ENCODE results near the gene EPS8L2.

EPS8L2 gene

GRCh38 chr11:763549-764321 is 57.7 kb downstream of the EPS8L2 start:
- Histone ChIP-seq H3K9me3 (peaks cover 19% of the 10 kb centered on the region), H3K27ac (peak overlapping the region; percentile 59), H3K27me3 (no peaks in the 10 kb centered on the region), H3K36me3 (peaks cover 81% of the 10 kb centered on the region), H3K4me3 (ENCODE audit: low read depth in 1 of 2, low read length in 1 of 2) (no peak overlapping the region), H3K4me1 (ENCODE audit: control insufficient read depth in 1 of 2, insufficient read depth in 1 of 2, low read depth in 1 of 2, low read length in 1 of 2) (peaks cover 6 to 7% of the 10 kb centered on the region in 2 experiments)
- no peak for TF ChIP-seq CTCF (IDR thresholded peaks at IDR 0.05)

GRCh38 chr11:764322-765024 is 58.4 kb downstream of the EPS8L2 start:
- peaks cover 74% of the 10 kb centered on the region for H3K36me3 ChIP-seq

GRCh38 chr11:765025-765801 is 59.2 kb downstream of the EPS8L2 start:
- Histone ChIP-seq H3K27ac (peak overlapping the region; percentile 59), H3K4me3 (ENCODE audit: low read depth in 1 of 2, low read length in 1 of 2) (no peak overlapping the region), H3K36me3 (peaks cover 66% of the 10 kb centered on the region), H3K9me3 (peaks cover 16% of the 10 kb centered on the region), H3K4me1 (ENCODE audit: control insufficient read depth in 1 of 2, insufficient read depth in 1 of 2, low read depth in 1 of 2, low read length in 1 of 2) (peaks cover 6 to 9% of the 10 kb centered on the region in 2 experiments), H3K27me3 (no peaks in the 10 kb centered on the region)
- TF ChIP-seq CTCF (IDR thresholded peaks at IDR 0.05): peak; percentile 78

More at GRCh38 chr11:764322-765024, 58.4 kb downstream of the EPS8L2 start:
- Histone ChIP-seq H3K4me3 (ENCODE audit: low read depth in 1 of 2, low read length in 1 of 2) (no peak overlapping the region), H3K9me3 (peaks cover 19% of the 10 kb centered on the region), H3K27me3 (no peaks in the 10 kb centered on the region), H3K4me1 (ENCODE audit: control insufficient read depth in 1 of 2, insufficient read depth in 1 of 2, low read depth in 1 of 2, low read length in 1 of 2) (peaks cover 6 to 9% of the 10 kb centered on the region in 2 experiments), H3K27ac (peak overlapping the region; percentile 59)
- no peak for TF ChIP-seq CTCF (IDR thresholded peaks at IDR 0.05)

GRCh38 chr11:765802-766091 is 59.7 kb downstream of the EPS8L2 start:
- H3K27ac ChIP-seq: peak overlapping the region; percentile 59
- H3K9me3 ChIP-seq: peaks cover 12% of the 10 kb centered on the region
- TF ChIP-seq CTCF (IDR thresholded peaks at IDR 0.05): no peak
- H3K36me3 ChIP-seq: peaks cover 62% of the 10 kb centered on the region
- H3K27me3 ChIP-seq: no peaks in the 10 kb centered on the region
- no peak overlapping the region for H3K4me3 ChIP-seq (ENCODE audit: low read depth in 1 of 2, low read length in 1 of 2)
- H3K4me1 ChIP-seq (ENCODE audit: control insufficient read depth in 1 of 2, insufficient read depth in 1 of 2, low read depth in 1 of 2, low read length in 1 of 2): peaks cover 6 to 9% of the 10 kb centered on the region in 2 experiments

GRCh38 chr11:766106-766935 is 60.3 kb downstream of the EPS8L2 start:
- H3K36me3 ChIP-seq: peaks cover 62% of the 10 kb centered on the region

More at GRCh38 chr11:766106-766935, 60.3 kb downstream of the EPS8L2 start:
- no peak for TF ChIP-seq CTCF (IDR thresholded peaks at IDR 0.05)
- H3K4me3 ChIP-seq (ENCODE audit: low read depth in 1 of 2, low read length in 1 of 2): no peak overlapping the region
- H3K4me1 ChIP-seq (ENCODE audit: control insufficient read depth in 1 of 2, insufficient read depth in 1 of 2, low read depth in 1 of 2, low read length in 1 of 2): peaks cover 6 to 9% of the 10 kb centered on the region in 2 experiments
- no peaks in the 10 kb centered on the region for H3K27me3 ChIP-seq
- H3K27ac ChIP-seq: peak overlapping the region; percentile 59
- peaks cover 12% of the 10 kb centered on the region for H3K9me3 ChIP-seq

Data from neutrophil (primary cell).